Neural crest cell (in vitro differentiated cells): ENCODE results near the gene SIRPA. TPM values are rescaled to one million over a fixed set of nuclear protein-coding genes. Genes with fewer than 3 reads are reported as not detected.

ENCODE experiments used
- DNase-seq: peaks from one replicate; pipeline ENCODE4 v3.0.0; 2021; ENCODE audit warnings: low read depth, mixed read lengths, low spot score
- H3K27ac Mint-ChIP-seq: one replicate; pipeline ENCODE4 v1.8.0; 2021; ENCODE audit warnings: mild to moderate bottlenecking, mixed read lengths; ENCODE audit not compliant: unreplicated experiment
- H3K27me3 Mint-ChIP-seq: 2 replicates; pipeline ENCODE4 v1.8.0; 2021; ENCODE audit warnings: low read depth, mild to moderate bottlenecking, mixed read lengths
- H3K36me3 Mint-ChIP-seq: 2 replicates; pipeline ENCODE4 v1.8.0; 2021; ENCODE audit warnings: low read depth, mild to moderate bottlenecking, mixed read lengths
- H3K4me1 Mint-ChIP-seq: 2 replicates; pipeline ENCODE4 v1.8.0; 2021; ENCODE audit warnings: mixed read lengths
- H3K4me3 Mint-ChIP-seq: one replicate; pipeline ENCODE4 v1.8.0; 2021; ENCODE audit warnings: mild to moderate bottlenecking, mixed read lengths
- H3K9me3 Mint-ChIP-seq: 2 replicates; pipeline ENCODE4 v1.8.0; 2021; ENCODE audit warnings: mixed read lengths
- total RNA-seq: library from RNA; stranded (reverse); gene quantifications from 2 replicates; pipeline ENCODE4 v1.2.1, GENCODE V29; 2021
- TF ChIP-seq, protein P1 (sequence below): fragments of 200-600 bp; sonication (generic); conservative IDR thresholded peaks from 2 replicates; pipeline ENCODE4 v1.5.0; 2021; ENCODE audit warnings: antibody characterized with exemption, mild to moderate bottlenecking

Gene SIRPA
- total RNA-seq, 1 donor from 2014 or later, result 10.2 TPM

- peaks cover 47% of the 10 kb centered on the region for H3K27me3 Mint-ChIP-seq
- no peak overlapping the region for H3K4me3 Mint-ChIP-seq
- peaks cover 10% of the 10 kb centered on the region for H3K4me1 Mint-ChIP-seq
- H3K36me3 Mint-ChIP-seq, result no peaks in the 10 kb centered on the region
- H3K27ac Mint-ChIP-seq, result no peak overlapping the region
- DNase-seq, result no peak
- no peaks in the 10 kb centered on the region for H3K9me3 Mint-ChIP-seq
- TF ChIP-seq, protein P1, sequence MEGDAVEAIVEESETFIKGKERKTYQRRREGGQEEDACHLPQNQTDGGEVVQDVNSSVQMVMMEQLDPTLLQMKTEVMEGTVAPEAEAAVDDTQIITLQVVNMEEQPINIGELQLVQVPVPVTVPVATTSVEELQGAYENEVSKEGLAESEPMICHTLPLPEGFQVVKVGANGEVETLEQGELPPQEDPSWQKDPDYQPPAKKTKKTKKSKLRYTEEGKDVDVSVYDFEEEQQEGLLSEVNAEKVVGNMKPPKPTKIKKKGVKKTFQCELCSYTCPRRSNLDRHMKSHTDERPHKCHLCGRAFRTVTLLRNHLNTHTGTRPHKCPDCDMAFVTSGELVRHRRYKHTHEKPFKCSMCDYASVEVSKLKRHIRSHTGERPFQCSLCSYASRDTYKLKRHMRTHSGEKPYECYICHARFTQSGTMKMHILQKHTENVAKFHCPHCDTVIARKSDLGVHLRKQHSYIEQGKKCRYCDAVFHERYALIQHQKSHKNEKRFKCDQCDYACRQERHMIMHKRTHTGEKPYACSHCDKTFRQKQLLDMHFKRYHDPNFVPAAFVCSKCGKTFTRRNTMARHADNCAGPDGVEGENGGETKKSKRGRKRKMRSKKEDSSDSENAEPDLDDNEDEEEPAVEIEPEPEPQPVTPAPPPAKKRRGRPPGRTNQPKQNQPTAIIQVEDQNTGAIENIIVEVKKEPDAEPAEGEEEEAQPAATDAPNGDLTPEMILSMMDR, result no peak
Observed at GRCh38 chr20:1971893-1972586, 76.8 kb downstream of the SIRPA start.

DNA sequence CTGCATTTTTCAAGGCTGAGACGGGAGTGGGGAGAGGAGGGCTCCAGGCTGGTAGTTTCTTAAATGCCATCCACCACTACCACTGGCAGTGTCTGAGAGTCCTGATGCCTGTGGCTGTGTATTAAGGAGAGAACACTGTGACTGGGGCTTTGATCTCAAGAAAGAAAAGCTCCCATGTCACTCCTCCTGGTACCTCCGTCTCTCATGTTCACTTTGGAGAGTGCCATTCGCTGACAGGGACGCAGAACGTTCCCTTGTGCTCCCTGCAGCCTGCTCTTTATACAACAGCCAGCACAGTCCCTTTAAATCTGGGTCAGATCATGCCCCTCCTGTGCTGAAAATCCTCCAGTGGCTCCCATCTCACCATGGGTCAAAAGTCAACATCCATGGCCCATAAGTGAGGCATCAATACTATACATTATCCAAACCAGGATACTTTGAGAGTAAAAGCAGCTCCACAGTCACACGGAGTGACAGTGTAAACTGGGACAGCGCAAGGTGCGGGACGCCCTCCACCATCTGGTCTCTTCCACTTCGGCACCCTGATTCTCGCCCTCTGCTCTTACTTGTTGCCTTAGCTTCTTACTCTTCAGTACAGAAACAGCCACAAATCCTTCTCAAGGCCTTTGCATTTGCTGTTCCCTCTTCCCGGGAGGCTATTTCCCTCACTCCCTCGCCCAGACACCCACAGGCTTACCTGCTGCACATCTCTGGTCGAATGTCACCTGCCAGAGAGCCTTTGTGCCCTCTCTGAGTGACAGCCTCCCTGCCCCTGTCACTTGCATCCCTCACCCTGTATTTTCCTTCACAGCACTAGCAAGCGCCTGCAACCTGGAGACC lies 78.6 kb downstream of the SIRPA start:
- no peaks in the 10 kb centered on the region for H3K36me3 Mint-ChIP-seq
- no peak for DNase-seq
- H3K9me3 Mint-ChIP-seq, result no peaks in the 10 kb centered on the region
- TF ChIP-seq, protein P1, result no peak
- peaks cover 10% of the 10 kb centered on the region for H3K4me1 Mint-ChIP-seq
- no peak overlapping the region for H3K4me3 Mint-ChIP-seq
- no peak overlapping the region for H3K27ac Mint-ChIP-seq
- peaks cover 61% of the 10 kb centered on the region for H3K27me3 Mint-ChIP-seq

GRCh38 chr20:1975291-1975690 lies 80.1 kb downstream of the SIRPA start:
- H3K27me3 Mint-ChIP-seq, result peaks cover 72% of the 10 kb centered on the region
- H3K36me3 Mint-ChIP-seq, result no peaks in the 10 kb centered on the region

DNA sequence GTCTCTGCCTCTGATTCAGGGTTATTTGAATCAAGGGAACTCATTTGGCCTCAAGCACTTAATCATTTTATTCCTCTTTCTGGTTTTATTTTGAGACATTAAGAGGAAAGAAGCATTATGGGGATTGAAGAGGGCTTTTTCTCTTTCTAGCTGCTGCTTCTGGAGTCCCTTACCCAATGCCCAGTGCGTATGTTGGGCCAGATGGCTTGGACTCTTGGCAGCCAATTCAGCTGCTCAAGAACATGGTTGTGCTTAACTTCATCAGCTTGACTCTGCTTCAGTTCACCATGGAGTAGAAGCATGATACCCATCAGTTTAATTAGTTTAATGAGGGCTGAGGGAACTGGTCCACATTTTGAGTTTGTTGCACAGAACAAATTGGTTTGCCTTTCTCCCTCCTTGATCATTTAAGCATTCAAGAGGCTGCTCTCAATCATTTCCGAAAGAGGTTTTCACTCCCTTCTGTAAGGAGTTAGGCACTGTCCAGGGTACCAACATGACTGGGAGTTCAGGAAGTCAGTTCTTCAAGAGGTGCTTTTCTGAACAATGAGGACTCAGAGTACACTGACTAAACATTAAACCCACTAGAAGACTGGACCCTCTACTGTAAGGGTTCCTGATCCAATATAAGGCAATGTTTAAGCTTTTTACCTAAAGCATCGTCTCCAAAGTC lies 84.0 kb downstream of the SIRPA start:
- H3K27ac Mint-ChIP-seq, result no peak overlapping the region
- TF ChIP-seq, protein P1, result no peak
- no peaks in the 10 kb centered on the region for H3K9me3 Mint-ChIP-seq
- no peaks in the 10 kb centered on the region for H3K36me3 Mint-ChIP-seq
- peaks cover 72% of the 10 kb centered on the region for H3K27me3 Mint-ChIP-seq
- no peak for DNase-seq
- no peak overlapping the region for H3K4me3 Mint-ChIP-seq
- H3K4me1 Mint-ChIP-seq, result peaks cover 4% of the 10 kb centered on the region

More at GRCh38 chr20:1975291-1975690, 80.1 kb downstream of the SIRPA start:
- TF ChIP-seq, protein P1, result no peak
- no peak for DNase-seq
- Mint-ChIP-seq H3K27ac (no peak overlapping the region), H3K9me3 (no peaks in the 10 kb centered on the region), H3K4me1 (peaks cover 10% of the 10 kb centered on the region), H3K4me3 (no peak overlapping the region)

GRCh38 chr20:1982686-1983085 lies 87.5 kb downstream of the SIRPA start:
- Mint-ChIP-seq H3K9me3 (no peaks in the 10 kb centered on the region), H3K36me3 (no peaks in the 10 kb centered on the region), H3K27me3 (peaks cover 64% of the 10 kb centered on the region), H3K4me1 (no peaks in the 10 kb centered on the region), H3K27ac (no peak overlapping the region), H3K4me3 (no peak overlapping the region)
- DNase-seq, result no peak
- TF ChIP-seq, protein P1, result no peak
